B cell (primary cell): ENCODE results near the gene DIPK2A. TPM values are rescaled to one million over a fixed set of nuclear protein-coding genes. Genes with fewer than 3 reads are reported as not detected.

Source experiments
- ATAC-seq: fragments of 200-7000 bp; cut with Tn5 transposase; one replicate; pipeline ENCODE4 v1.10.0; 2021; ENCODE audit warnings: low read depth, mild to moderate bottlenecking, moderate number of reproducible peaks, moderate library complexity
- CTCF ChIA-PET: fragments of 350-600 bp; sonication (Branson Sonifier 250); formaldehyde crosslinking; loops from one replicate; lab custom pipeline; 2021; ENCODE audit warnings: antibody characterized with exemption, inconsistent platforms; lab: Charles Lee
- POLR2A ChIA-PET: fragments of 350-600 bp; sonication (Branson Sonifier 250); formaldehyde crosslinking; loops from one replicate; lab custom pipeline; 2021; ENCODE audit warnings: antibody characterized with exemption; lab: Charles Lee
- DNase-seq: peaks from one replicate; pipeline ENCODE4 v3.0.0; 2013
- H2AFZ ChIP-seq: 2 replicates; pipeline ENCODE4 v1.6.1; 2012; ENCODE audit warnings: mild to moderate bottlenecking, low read depth, low read length; ENCODE audit not compliant: insufficient read depth, poor library complexity, severe bottlenecking
- H3K27ac ChIP-seq, 2 donors: 1 replicate in 1 of 2; 2 replicates in 1 of 2; pipeline ENCODE4 v1.5.1; 2012 to 2013; ENCODE audit warnings: low read length in 2 of 2, mild to moderate bottlenecking in 2 of 2, moderate library complexity in 1 of 2
- H3K27me3 ChIP-seq, 4 experiments: fragments of 200-600 bp in 1 of 4; sonication (generic) in 1 of 4; replicated peaks in 1 of 4; 1 replicate in 2 of 4; 2 replicates in 2 of 4; pipeline versions ENCODE4 v1.6.1 to v1.7.0; 2013 to 2016; ENCODE audit warnings: low read length in 3 of 4, mild to moderate bottlenecking in 2 of 4, mixed read lengths in 1 of 4, moderate library complexity in 1 of 4; ENCODE audit not compliant: insufficient read depth in 4 of 4, control insufficient read depth in 3 of 4; ENCODE audit errors: control extremely low read depth in 1 of 4
- H3K36me3 ChIP-seq, 2 experiments: replicated peaks in 1 of 2; 1 replicate in 1 of 2; 2 replicates in 1 of 2; pipeline versions ENCODE4 v1.6.1 to v1.7.1; 2013; ENCODE audit warnings: low read length in 1 of 2; ENCODE audit not compliant: insufficient read depth in 2 of 2, control insufficient read depth in 1 of 2; ENCODE audit errors: control extremely low read depth in 1 of 2, extremely low read depth in 1 of 2
- H3K4me1 ChIP-seq, 2 donors: fragments of 200-600 bp in 1 of 2; sonication (generic) in 1 of 2; 1 replicate in 1 of 2; 2 replicates in 1 of 2; pipeline versions ENCODE4 v1.5.1 to v1.6.1; 2013 to 2017; ENCODE audit warnings: low read length in 2 of 2; ENCODE audit not compliant: control insufficient read depth in 2 of 2, insufficient read depth in 2 of 2
- H3K4me2 ChIP-seq: replicated peaks from 2 replicates; pipeline ENCODE3; 2012; ENCODE audit warnings: mild to moderate bottlenecking, low read depth, low read length; ENCODE audit not compliant: poor library complexity, severe bottlenecking
- H3K4me3 ChIP-seq, 5 experiments: fragments of 200-600 bp in 1 of 5; sonication (generic) in 1 of 5; 1 replicate in 3 of 5; 2 replicates in 2 of 5; pipeline versions ENCODE4 v1.5.1 to v1.7.0; 2011 to 2016; ENCODE audit warnings: low read length in 4 of 5, mild to moderate bottlenecking in 4 of 5, low read depth in 2 of 5, control low read depth in 1 of 5, moderate library complexity in 1 of 5; ENCODE audit not compliant: insufficient read depth in 1 of 5; ENCODE audit errors: control extremely low read depth in 1 of 5, extremely low read depth in 1 of 5
- H3K79me2 ChIP-seq: fragments of 200-600 bp; sonication (generic); one replicate; pipeline ENCODE4 v1.6.0; 2016; ENCODE audit warnings: low read length; ENCODE audit not compliant: control insufficient read depth, insufficient read depth
- H3K9ac ChIP-seq: fragments of 200-600 bp; sonication (generic); 2 replicates; pipeline ENCODE4 v1.6.1; 2017; ENCODE audit warnings: mild to moderate bottlenecking, low read length, moderate library complexity
- H3K9me3 ChIP-seq, 3 donors: one replicate each; pipeline versions ENCODE4 v1.6.1 to v1.7.1; 2013; ENCODE audit warnings: low read length in 2 of 3; ENCODE audit not compliant: control insufficient read depth in 2 of 3, insufficient read depth in 1 of 3; ENCODE audit errors: control extremely low read depth in 1 of 3
- H4K20me1 ChIP-seq: 2 replicates; pipeline ENCODE4 v1.6.0; 2012; ENCODE audit warnings: mild to moderate bottlenecking, low read length; ENCODE audit not compliant: insufficient read depth, control insufficient read depth, poor library complexity, severe bottlenecking
- H3K27ac Mint-ChIP-seq: one replicate; pipeline ENCODE4 v1.8.0; 2021; ENCODE audit warnings: mixed read lengths
- H3K27me3 Mint-ChIP-seq: one replicate; pipeline ENCODE4 v1.8.0; 2021; ENCODE audit warnings: mixed read lengths
- H3K4me1 Mint-ChIP-seq: one replicate; pipeline ENCODE4 v1.8.0; 2021; ENCODE audit warnings: mixed read lengths
- H3K4me3 Mint-ChIP-seq: one replicate; pipeline ENCODE4 v1.8.0; 2021; ENCODE audit warnings: mixed read lengths
- H3K9me3 Mint-ChIP-seq: one replicate; pipeline ENCODE4 v1.8.0; 2022; ENCODE audit warnings: mixed read lengths; ENCODE audit not compliant: insufficient read depth
- EZH2 ChIP-seq: IDR thresholded peaks from 2 replicates; pipeline ENCODE4 v1.6.1; 2012; ENCODE audit warnings: borderline replicate concordance, low read depth, mild to moderate bottlenecking, moderate library complexity, low read length; ENCODE audit not compliant: insufficient read depth, poor library complexity, severe bottlenecking
- WGBS: methylation state at CpG from one replicate; pipeline ENCODE4 v1.1.5; 2013; ENCODE audit warnings: missing lambda C conversion rate; ENCODE audit not compliant: insufficient coverage; 5-methylcytosine and 5-hydroxymethylcytosine counted together
- intact Hi-C: fragments of 100-400 bp; cut with micrococcal nuclease; formaldehyde crosslinking; loops from one replicate; pipeline ENCODE4 v1.10.0; 2022
- polyA plus RNA-seq: library from polyadenylated mRNA; depleted of rRNA; stranded (reverse); fragments of >200 nt; gene quantifications from 2 replicates; pipeline ENCODE4 v1.2.3, GENCODE V29; 2012
- total RNA-seq, 2 donors: library from RNA; stranded (reverse); fragments of 120-200 nt in 1 of 2; gene quantifications; 1 replicate in 1 of 2; 2 replicates in 1 of 2; pipeline versions ENCODE4 v1.2.3 to v1.2.4, GENCODE V29; 2013 to 2022
- TF ChIP-seq, protein P1 (sequence below): fragments of 200-600 bp; IDR thresholded peaks from one replicate; pipeline ENCODE4 v1.8.0; 2022; ENCODE audit warnings: antibody characterized with exemption, mild to moderate bottlenecking

The DIPK2A gene
- total and polyA plus RNA-seq, 2 donors (not counting 1 experiment from before 2014, with no cell fraction given): 16.3 to 55.3 TPM

- DNase-seq (peak; percentile 58), ATAC-seq (peak; percentile 78)
- peak overlapping the region; percentile 96 for H3K27ac Mint-ChIP-seq
- TF ChIP-seq, protein P1, sequence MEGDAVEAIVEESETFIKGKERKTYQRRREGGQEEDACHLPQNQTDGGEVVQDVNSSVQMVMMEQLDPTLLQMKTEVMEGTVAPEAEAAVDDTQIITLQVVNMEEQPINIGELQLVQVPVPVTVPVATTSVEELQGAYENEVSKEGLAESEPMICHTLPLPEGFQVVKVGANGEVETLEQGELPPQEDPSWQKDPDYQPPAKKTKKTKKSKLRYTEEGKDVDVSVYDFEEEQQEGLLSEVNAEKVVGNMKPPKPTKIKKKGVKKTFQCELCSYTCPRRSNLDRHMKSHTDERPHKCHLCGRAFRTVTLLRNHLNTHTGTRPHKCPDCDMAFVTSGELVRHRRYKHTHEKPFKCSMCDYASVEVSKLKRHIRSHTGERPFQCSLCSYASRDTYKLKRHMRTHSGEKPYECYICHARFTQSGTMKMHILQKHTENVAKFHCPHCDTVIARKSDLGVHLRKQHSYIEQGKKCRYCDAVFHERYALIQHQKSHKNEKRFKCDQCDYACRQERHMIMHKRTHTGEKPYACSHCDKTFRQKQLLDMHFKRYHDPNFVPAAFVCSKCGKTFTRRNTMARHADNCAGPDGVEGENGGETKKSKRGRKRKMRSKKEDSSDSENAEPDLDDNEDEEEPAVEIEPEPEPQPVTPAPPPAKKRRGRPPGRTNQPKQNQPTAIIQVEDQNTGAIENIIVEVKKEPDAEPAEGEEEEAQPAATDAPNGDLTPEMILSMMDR: no peak
- TF ChIP-seq EZH2: no peak
- ChIA-PET POLR2A (interaction anchor here (3.3 kb wide), 1 partner anchor 47 kb away, joined by 19 read pairs; the partner anchor contains the start of gene DIPK2A), CTCF (interaction anchor here (0.7 to 2.1 kb wide), 7 partner anchors 23 to 51 kb away, joined by 3 to 7 read pairs (median 3); no protein-coding TSS in a partner anchor)
- Histone ChIP-seq H3K36me3 (no peaks in the 10 kb centered on the region), H3K27ac (peak overlapping the region; percentile 73 to 86), H3K9me3 (peaks cover 0 to 4% (median 0%) of the 10 kb centered on the region in 3 donors), H3K79me2 (no peaks in the 10 kb centered on the region), H3K27me3 (no peaks in the 10 kb centered on the region), H3K4me1 (peaks cover 68 to 76% of the 10 kb centered on the region in 2 donors), H3K4me3 (peak overlapping the region in 3 of 5 experiments; percentile 16 to 43 (median 25)), H3K4me2 (peak overlapping the region; percentile 63), H4K20me1 (no peaks in the 10 kb centered on the region), H2AFZ (peak overlapping the region; percentile 73), H3K9ac (peak overlapping the region; percentile 40)
- H3K9me3 Mint-ChIP-seq: peaks cover 4% of the 10 kb centered on the region
- H3K4me3 Mint-ChIP-seq: peak overlapping the region; percentile 84
- H3K4me1 Mint-ChIP-seq: peaks cover 79% of the 10 kb centered on the region
- intact Hi-C loops: loop anchor here (2.0 kb wide), 2 partner anchors 26 to 46 kb away; partner anchors contain the start of gene DIPK2A
- no peaks in the 10 kb centered on the region for H3K27me3 Mint-ChIP-seq
- WGBS: 90% methylated on average over 2 of the region's 9 CpGs
Observed at GRCh38 chr3:143924522-143925285, 46.9 kb upstream of the DIPK2A start.

DNA sequence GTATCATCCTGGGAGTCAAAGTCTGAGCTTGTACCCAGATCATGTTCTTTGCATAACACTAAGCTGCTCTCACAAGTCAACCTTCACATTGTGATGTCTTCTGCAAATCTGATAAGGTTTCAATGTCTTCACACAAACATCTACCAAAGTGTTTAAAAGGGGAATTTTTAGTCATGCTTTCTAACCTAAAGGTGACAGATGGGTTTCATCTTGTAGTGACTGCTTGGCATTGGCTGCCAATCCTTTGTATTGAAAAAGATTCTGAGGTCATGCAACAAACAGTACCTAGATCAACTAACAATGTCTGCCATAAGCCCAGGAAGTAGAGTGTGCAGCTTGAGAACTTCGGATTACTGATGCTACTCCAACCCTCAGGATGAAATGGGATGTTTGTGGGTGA is 43.6 kb upstream of the DIPK2A start:
- H3K9me3 ChIP-seq: no peaks in the 10 kb centered on the region
- H3K79me2 ChIP-seq: no peaks in the 10 kb centered on the region
- Mint-ChIP-seq H3K27me3 (no peaks in the 10 kb centered on the region), H3K4me1 (peaks cover 51% of the 10 kb centered on the region), H3K27ac (peak overlapping the region; percentile 57), H3K9me3 (no peaks in the 10 kb centered on the region), H3K4me3 (no peak overlapping the region)
- POLR2A ChIA-PET: interaction anchor here (0.6 kb wide), 1 partner anchor 23 kb away, joined by 6 read pairs; no protein-coding TSS in a partner anchor
- DNase-seq (no peak), ATAC-seq (no peak)
- H3K4me3 ChIP-seq: no peak overlapping the region
- intact Hi-C loops: no loop called here
- no peaks in the 10 kb centered on the region for H3K27me3 ChIP-seq
- CTCF ChIA-PET: interaction anchor here (1.3 kb wide), 1 partner anchor 32 kb away, joined by 9 read pairs; no protein-coding TSS in a partner anchor
- no peak overlapping the region for H3K4me2 ChIP-seq
- TF ChIP-seq, protein P1: no peak
- TF ChIP-seq EZH2: no peak
- no peaks in the 10 kb centered on the region for H3K36me3 ChIP-seq
- no peaks in the 10 kb centered on the region for H4K20me1 ChIP-seq
- H2AFZ ChIP-seq: no peak overlapping the region
- WGBS: no CpG with 5 or more reads among the region's 1 CpG
- H3K9ac ChIP-seq: no peak overlapping the region
- peaks cover 42 to 44% of the 10 kb centered on the region in 2 donors for H3K4me1 ChIP-seq
- H3K27ac ChIP-seq: no peak overlapping the region
